Testis (tissue), 3 donors: Measurements from ENCODE around the gene VPS51. TPM values are rescaled to one million over a fixed set of nuclear protein-coding genes. Genes with fewer than 3 reads are reported as not detected.

Experiments used
- DNase-seq: peaks from one replicate; pipeline ENCODE4 v3.0.0-alpha.2; 2019
- H3K27ac ChIP-seq, 2 donors: fragments of 200-600 bp; sonication (generic); one replicate each; pipeline ENCODE4 v1.5.1; 2019
- H3K27me3 ChIP-seq: fragments of 200-600 bp; sonication (generic); one replicate; pipeline ENCODE4 v1.5.1; 2019
- H3K36me3 ChIP-seq: fragments of 200-600 bp; sonication (generic); one replicate; pipeline ENCODE4 v1.5.1; 2017; ENCODE audit warnings: low read depth; ENCODE audit errors: missing control alignments
- H3K4me1 ChIP-seq: fragments of 200-600 bp; sonication (generic); one replicate; pipeline ENCODE4 v1.5.1; 2019
- H3K4me3 ChIP-seq, 2 donors: fragments of 200-600 bp; sonication (generic); one replicate each; pipeline ENCODE4 v1.5.1; 2017 to 2019
- H3K9me3 ChIP-seq: fragments of 200-600 bp; sonication (generic); one replicate; pipeline ENCODE4 v1.5.1; 2017
- CTCF ChIP-seq, 3 experiments: fragments of 450-650 bp in 2 of 3; fragments of 200-600 bp in 1 of 3; sonication (generic) in 1 of 3; IDR thresholded peaks; one replicate each; pipeline ENCODE4 v1.5.1; 2016 to 2019; ENCODE audit warnings: antibody characterized with exemption in 3 of 3, mild to moderate bottlenecking in 2 of 3, moderate library complexity in 1 of 3
- POLR2A ChIP-seq: fragments of 450-650 bp; IDR thresholded peaks from one replicate; pipeline ENCODE4 v1.6.1; 2017; ENCODE audit warnings: antibody characterized with exemption, mild to moderate bottlenecking, moderate library complexity
- WGBS, 2 donors: methylation state at CpG; one replicate each; pipeline ENCODE4 v1.1.5; 2018; 5-methylcytosine and 5-hydroxymethylcytosine counted together
- intact Hi-C: fragments of 100-400 bp; cut with DNase I; formaldehyde crosslinking; loops from one replicate; pipeline ENCODE4 v1.15.1; 2023; ENCODE audit warnings: low total_unique reads
- polyA plus RNA-seq: library from polyadenylated mRNA; stranded (reverse); fragments of 350-450 nt; fragmentation: Illumina TruSeq; extraction: RNeasy Lipid Tissue Mini Kit (QIAGEN cat#74804); gene quantifications from one replicate; pipeline ENCODE4 v1.2.3, GENCODE V29; 2014; ENCODE audit warnings: low read depth, low replicate concordance; ENCODE audit not compliant: insufficient read depth
- total RNA-seq, 2 donors: library from RNA; depleted of rRNA; stranded (reverse); fragments of >200 nt; gene quantifications; one replicate each; pipeline ENCODE4 v1.2.3, GENCODE V29; 2016

Gene VPS51
- total and polyA plus RNA-seq, 3 donors from 2014 or later, result 91.1 to 252 (median 173) TPM

- Histone ChIP-seq H3K9me3 (no peaks in the 10 kb centered on the region), H3K36me3 (no peaks in the 10 kb centered on the region), H3K4me1 (no peaks in the 10 kb centered on the region), H3K27me3 (no peaks in the 10 kb centered on the region), H3K4me3 (no peak overlapping the region), H3K27ac (no peak overlapping the region)
- intact Hi-C loops, result no loop called here
- DNase-seq, result no peak
- 89 to 95% methylated on average over 1 of the region's 1 CpG for WGBS, 2 donors
- TF ChIP-seq CTCF (IDR thresholded peaks at IDR 0.05) (no peak), POLR2A (no peak)
Measured at GRCh38 chr11:65055538-65055937, 40.5 kb upstream of the VPS51 start.

GRCh38 chr11:65056999-65057398, 39.0 kb upstream of the VPS51 start:
- H3K4me3 ChIP-seq, result no peak overlapping the region
- no peaks in the 10 kb centered on the region for H3K27me3 ChIP-seq
- no peak overlapping the region for H3K27ac ChIP-seq
- 93 to 94% methylated on average over 6 of the region's 6 CpGs for WGBS, 2 donors
- no peaks in the 10 kb centered on the region for H3K4me1 ChIP-seq
- TF ChIP-seq CTCF (IDR thresholded peaks at IDR 0.05) (no peak), POLR2A (no peak)
- DNase-seq, result no peak
- H3K36me3 ChIP-seq, result no peaks in the 10 kb centered on the region
- no peaks in the 10 kb centered on the region for H3K9me3 ChIP-seq
- intact Hi-C loops, result no loop called here

- 94 to 100% methylated on average over 4 to 7 of the region's 7 CpGs for WGBS, 2 donors
- TF ChIP-seq POLR2A, result no peak
- TF ChIP-seq CTCF (IDR thresholded peaks at IDR 0.05), result no peak
- intact Hi-C loops, result no loop called here
- Histone ChIP-seq H3K4me1 (no peaks in the 10 kb centered on the region), H3K9me3 (no peaks in the 10 kb centered on the region), H3K27ac (no peak overlapping the region), H3K27me3 (no peaks in the 10 kb centered on the region), H3K36me3 (no peaks in the 10 kb centered on the region), H3K4me3 (no peak overlapping the region)
- DNase-seq, result no peak
Measured at GRCh38 chr11:65057526-65057925, 38.5 kb upstream of the VPS51 start.

GRCh38 chr11:65058012-65058411, 38.0 kb upstream of the VPS51 start:
- Histone ChIP-seq H3K4me3 (no peak overlapping the region), H3K36me3 (no peaks in the 10 kb centered on the region), H3K27me3 (no peaks in the 10 kb centered on the region), H3K9me3 (no peaks in the 10 kb centered on the region), H3K4me1 (no peaks in the 10 kb centered on the region), H3K27ac (no peak overlapping the region)
- TF ChIP-seq CTCF (IDR thresholded peaks at IDR 0.05) (no peak), POLR2A (no peak)
- no peak for DNase-seq
- WGBS, 2 donors, result 67 to 87% methylated on average over 1 to 13 of the region's 13 CpGs
- intact Hi-C loops, result no loop called here

GRCh38 chr11:65058419-65059054, 37.5 kb upstream of the VPS51 start, which contains the start of gene NAALADL1:
TSS of gene NAALADL1 (minus strand) at chr11:65058553. CDS start at chr11:65058521, 32 bp downstream.
- no peak within 1 kb of the TSS for H3K27ac ChIP-seq
- no peaks in the 10 kb centered on the region for H3K9me3 ChIP-seq
- intact Hi-C loops, result no loop called here
- TF ChIP-seq POLR2A (no peak), CTCF (IDR thresholded peaks at IDR 0.05) (no peak)
- no peak within 1 kb of the TSS for H3K4me3 ChIP-seq
- DNase-seq, result no peak
- H3K36me3 ChIP-seq, result no peaks in the 10 kb centered on the region
- WGBS, 2 donors, result 88 to 100% methylated on average over 1 to 8 of the region's 8 CpGs
- H3K27me3 ChIP-seq, result no peaks in the 10 kb centered on the region
- no peaks in the 10 kb centered on the region for H3K4me1 ChIP-seq
